AG10803 (cell line): ENCODE results near the gene EPX.
A peak's percentile ranks its signal among the peaks of the same experiment; 100 is the strongest.

Source experiments
- DNase-seq: peaks from one replicate; pipeline ENCODE4 v3.0.0; 2010; ENCODE audit warnings: low read depth
- H3K4me3 ChIP-seq: 2 replicates; pipeline ENCODE4 v1.5.1; 2011; ENCODE audit warnings: mild to moderate bottlenecking, low read length, control low read depth
- CTCF ChIP-seq: conservative IDR thresholded peaks from 2 replicates; pipeline ENCODE4 v1.5.1; 2011; ENCODE audit warnings: mild to moderate bottlenecking, low read length, control low read depth, inconsistent platforms

EPX gene

DNA sequence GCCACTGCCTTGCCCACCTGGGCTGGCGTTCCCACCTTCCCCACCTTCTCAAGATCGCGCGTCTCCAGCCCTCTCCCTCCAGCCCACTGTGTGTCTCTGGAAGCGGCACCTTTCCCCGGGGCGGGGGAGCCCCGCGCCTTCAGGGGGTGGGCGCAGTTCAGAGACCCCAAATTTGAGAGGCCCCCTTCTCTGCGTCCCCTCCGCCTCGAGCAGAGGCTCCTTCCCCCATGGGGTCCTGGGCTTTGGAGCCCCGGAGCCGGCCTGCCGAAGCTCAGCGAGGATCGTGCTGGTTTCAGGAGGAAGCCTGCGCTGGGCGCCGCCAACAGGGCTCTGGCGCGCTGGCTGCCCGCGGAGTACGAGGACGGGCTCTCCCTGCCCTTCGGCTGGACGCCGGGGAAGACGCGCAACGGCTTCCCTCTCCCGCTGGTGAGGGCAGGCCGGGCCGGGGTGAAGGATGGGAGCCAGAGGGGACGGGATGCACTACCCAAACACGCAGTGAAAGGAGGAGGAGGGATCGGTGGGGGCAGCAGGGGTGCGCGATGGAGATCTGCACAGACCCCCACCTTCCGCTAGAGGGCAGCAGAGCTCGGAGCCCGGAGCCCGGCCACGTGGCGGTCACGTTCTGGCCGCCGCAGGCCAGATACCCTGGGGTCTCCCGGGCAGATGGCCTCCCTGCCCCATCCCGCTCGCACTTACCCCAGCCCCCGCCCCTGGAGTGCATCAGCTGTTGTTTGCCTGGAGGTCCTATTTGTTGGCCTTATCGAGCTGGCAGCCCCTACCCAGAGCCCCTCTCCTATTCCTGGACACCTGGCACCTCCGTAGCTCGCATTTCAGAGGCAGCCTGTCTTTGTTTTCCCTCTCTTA is 57.0 kb downstream of the EPX start:
- H3K4me3 ChIP-seq, result peak overlapping the region; percentile 61
- peak; percentile 79 for TF ChIP-seq CTCF
- DNase-seq, result peak; percentile 44

GRCh38 chr17:58250344-58251011 is 58.0 kb downstream of the EPX start:
- H3K4me3 ChIP-seq, result no peak overlapping the region
- no peak for TF ChIP-seq CTCF
- no peak for DNase-seq

GRCh38 chr17:58252141-58252540 is 59.6 kb downstream of the EPX start:
- H3K4me3 ChIP-seq, result no peak overlapping the region
- no peak for TF ChIP-seq CTCF
- DNase-seq, result no peak

DNA sequence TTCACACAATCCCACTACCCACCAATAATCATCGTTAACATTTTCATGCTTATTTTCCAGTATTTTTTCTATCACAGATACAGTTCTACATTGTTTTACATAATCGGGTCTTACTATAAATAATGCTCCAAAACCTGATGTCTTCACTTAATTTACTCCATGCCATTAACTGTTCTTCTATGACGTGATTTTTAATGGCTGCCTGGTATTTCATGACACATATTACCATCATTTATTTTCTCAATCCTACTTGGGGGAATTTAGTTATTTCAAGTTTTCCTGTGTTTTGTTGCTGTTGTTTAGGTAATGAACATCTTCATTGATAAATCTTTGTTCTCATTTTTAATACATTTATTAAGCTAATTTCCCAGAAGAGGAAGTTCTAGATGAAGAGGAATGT is 60.6 kb downstream of the EPX start:
- H3K4me3 ChIP-seq, result no peak overlapping the region
- DNase-seq, result no peak
- no peak for TF ChIP-seq CTCF
